GM21447 (cell line): ENCODE measurements around the gene NELL2.
"Not testable (repeated sequence)": the region's sequence is repeated elsewhere in the genome, so short reads cannot be mapped to it uniquely, and the experiment has no call there.

Source experiments
- ATAC-seq: cut with Tn5 transposase; IDR thresholded peaks from one replicate; pipeline ENCODE4 v1.9.1; 2021; ENCODE audit not compliant: unreplicated experiment

The NELL2 gene

GRCh38 chr12:44697511-44697910, 178.6 kb downstream of the NELL2 start:
- no peak for ATAC-seq

GRCh38 chr12:44696542-44696941, 179.6 kb downstream of the NELL2 start:
- no peak for ATAC-seq

GRCh38 chr12:44694017-44694416, 182.1 kb downstream of the NELL2 start:
- no peak for ATAC-seq

DNA sequence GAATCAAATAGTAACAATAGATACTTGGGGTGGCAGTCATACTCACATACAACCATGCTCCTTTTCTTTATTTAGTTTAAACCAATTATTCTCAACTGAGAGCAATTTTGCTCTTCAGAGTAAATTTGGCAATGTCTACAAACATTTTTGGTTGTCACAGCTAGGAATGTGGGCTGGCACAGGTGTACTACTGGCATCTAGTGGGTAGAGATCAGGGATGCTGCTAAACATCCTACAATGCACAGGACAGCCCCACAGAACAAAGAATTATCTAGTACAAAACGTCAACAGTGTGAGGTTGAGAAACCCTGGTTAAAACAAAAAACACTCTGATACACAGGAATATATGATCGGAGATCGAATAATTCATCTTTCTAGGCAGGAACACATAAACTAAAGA, 186.5 kb downstream of the NELL2 start:
- no peak for ATAC-seq

DNA sequence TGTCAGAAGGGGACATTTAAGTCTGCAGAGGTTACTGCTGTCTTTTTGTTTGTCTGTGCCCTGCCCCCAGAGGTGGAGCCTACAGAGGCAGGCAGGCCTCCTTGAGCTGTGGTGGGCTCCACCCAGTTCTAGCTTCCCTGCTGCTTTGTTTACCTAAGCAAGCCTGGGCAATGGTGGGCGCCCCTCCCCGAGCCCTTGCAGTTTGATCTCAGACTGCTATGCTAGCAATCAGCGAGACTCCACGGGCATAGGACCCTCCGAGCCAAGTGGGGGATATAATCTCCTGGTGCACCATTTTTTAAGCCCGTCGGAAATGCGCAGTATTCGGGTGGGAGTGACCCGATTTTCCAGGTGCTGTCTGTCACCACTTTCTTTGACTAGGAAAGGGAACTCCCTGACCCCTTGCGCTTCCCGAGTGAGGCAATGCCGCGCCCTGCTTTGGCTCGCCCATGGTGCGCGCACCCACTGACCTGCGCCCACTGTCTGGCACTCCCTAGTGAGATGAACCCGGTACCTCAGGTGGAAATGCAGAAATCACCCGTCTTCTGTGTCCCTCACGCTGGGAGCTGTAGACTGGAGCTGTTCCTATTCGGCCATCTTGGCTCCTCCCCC, 189.2 kb downstream of the NELL2 start:
- not testable (repeated sequence) for ATAC-seq

DNA sequence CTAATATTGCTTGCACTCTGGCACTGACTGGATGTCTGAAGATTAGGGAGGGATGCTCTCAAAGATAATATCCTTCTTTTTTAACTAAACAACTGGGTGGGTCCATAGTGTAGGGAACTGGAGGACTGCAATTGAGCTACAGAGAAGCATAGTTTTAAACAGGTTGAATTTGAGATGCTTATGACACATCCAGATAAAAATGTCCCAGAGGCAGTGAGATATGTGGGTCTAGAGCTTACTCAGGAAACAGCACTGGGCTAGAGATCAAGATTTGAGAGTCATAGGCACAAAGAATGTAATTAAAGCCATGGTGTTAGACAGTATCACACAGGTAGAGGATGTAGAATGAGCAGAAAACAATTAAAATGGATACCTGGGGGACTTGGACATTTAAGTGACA, 198.4 kb downstream of the NELL2 start:
- ATAC-seq, result no peak

- ATAC-seq, result no peak
Measured at GRCh38 chr12:44674875-44675274, 201.2 kb downstream of the NELL2 start.

DNA sequence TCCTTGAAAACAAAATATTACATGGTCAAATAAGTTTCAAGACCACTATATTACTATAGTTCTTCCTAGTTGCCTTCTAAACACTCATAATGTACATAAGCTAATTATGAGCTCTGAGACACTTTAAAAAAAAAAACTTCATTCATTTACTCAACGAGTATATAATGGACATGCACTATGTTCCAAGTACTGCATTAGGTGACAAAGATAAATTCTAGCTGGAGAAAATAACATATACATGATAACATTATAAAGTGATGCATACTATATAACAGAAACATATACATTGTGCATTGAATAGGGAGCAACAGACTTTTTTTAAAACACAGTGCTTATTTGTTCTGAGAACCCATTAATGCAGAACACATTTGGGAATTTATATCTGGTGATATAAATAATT, 202.3 kb downstream of the NELL2 start:
- ATAC-seq, result no peak

DNA sequence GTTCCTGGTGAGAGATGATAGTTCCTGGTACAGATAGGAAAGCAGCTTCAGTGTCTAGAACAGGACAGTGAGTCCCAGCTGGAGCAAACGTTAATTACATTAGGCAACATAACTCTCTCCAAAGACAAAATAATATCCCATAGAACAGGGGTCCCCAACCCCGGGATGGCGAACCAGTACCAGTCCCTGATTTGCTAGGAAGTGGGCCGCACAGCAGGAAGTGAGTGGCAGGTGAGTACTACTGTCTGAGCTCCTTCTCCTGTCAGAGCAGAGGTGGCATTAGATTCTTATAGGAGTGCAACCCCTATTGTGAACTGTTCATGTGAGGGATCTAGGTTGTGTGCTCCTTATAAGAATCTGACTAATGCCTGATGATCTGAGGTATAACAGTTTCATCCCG, 204.1 kb downstream of the NELL2 start:
- ATAC-seq, result no peak

DNA sequence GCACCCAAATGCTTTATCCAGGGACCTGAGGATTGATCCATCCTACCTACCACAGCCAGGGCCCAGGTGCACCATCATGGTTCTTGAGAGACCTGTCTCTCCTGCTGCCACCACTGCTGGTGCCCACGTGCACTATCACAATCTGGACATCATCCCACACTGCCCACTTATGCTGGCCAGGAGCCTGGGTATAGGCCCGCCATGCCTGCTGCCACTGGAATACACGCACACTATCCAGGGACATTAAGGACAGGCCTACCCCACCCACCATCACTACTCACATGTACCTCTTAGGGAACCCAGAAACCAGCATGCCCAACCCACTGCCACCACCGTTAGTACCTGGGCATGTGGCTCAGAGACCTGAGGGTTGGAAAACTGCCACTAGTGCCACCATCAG, 207.7 kb downstream of the NELL2 start:
- ATAC-seq, result no peak

DNA sequence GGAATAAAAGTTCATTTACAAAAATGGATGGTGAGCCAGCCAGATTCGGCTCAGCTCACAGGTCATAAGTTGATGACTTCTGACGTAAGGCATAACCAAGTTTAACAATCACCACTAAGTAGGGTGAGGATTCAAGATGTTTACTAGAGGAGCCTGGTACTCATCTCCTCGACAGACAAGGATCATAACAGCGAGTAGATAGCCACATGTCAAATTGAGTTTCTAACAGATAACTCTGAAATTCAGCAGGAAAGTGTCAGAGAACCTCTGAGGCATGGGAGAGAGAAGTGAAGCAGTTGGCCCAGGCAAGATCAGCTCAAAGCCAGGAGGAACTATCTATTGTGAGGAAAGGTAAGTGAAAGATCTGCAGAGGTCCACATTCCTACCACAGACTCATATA, 208.7 kb downstream of the NELL2 start:
- no peak for ATAC-seq

- no peak for ATAC-seq
Measured at GRCh38 chr12:44663291-44663690, 212.8 kb downstream of the NELL2 start.

GRCh38 chr12:44655846-44656245, 220.3 kb downstream of the NELL2 start:
- ATAC-seq, result no peak

DNA sequence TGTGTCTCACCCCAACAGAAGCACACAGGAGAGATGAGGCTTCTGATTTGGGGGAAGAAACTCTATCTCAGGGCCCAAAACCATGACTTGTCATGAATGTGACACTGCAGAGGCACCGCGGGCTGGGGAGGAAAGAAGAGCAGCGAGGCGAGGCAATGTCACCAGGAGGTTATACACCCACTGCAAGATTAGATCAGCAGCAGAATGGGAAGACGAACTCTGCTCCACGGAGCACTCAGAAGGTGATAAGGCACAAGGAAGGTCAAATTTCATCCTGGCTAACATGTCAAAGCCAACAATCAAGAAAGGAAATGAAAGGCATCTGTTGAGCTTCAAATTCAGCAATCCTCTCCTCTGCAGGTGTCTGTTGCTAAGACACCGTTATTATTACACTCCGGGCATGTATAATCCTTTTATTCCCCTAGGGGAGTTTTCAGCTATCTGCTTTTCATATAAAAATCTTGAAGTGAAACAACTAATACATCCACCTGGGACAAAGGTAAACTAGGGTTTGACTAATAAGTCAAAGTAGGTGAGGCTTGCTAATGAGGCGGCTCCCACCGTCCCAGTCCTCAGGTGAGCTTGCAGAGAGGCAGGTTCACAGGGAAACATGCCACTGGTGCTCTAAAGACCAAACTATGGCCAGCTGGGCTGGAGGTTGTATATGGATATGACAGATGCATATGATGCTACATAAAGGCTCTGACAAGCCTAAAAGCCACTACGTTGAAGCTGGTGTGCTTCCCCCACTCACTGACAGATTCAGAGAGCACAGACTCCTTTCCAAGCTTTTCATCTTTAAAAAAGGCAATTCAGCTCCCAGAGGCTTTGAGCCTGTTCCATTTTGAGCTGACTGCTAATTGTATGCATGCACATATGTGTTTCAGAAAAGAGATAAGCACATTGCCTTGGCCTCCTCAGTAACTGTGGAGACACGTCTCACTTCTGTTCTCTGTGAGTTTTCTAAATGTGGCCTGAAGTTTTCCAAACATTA, 221.2 kb downstream of the NELL2 start:
- no peak for ATAC-seq

GRCh38 chr12:44653861-44654527, 222.1 kb downstream of the NELL2 start:
- no peak for ATAC-seq

- no peak for ATAC-seq
Measured at GRCh38 chr12:44649693-44650092, 226.4 kb downstream of the NELL2 start.

- ATAC-seq, result no peak
Measured at GRCh38 chr12:44647917-44648690, 228.0 kb downstream of the NELL2 start.

DNA sequence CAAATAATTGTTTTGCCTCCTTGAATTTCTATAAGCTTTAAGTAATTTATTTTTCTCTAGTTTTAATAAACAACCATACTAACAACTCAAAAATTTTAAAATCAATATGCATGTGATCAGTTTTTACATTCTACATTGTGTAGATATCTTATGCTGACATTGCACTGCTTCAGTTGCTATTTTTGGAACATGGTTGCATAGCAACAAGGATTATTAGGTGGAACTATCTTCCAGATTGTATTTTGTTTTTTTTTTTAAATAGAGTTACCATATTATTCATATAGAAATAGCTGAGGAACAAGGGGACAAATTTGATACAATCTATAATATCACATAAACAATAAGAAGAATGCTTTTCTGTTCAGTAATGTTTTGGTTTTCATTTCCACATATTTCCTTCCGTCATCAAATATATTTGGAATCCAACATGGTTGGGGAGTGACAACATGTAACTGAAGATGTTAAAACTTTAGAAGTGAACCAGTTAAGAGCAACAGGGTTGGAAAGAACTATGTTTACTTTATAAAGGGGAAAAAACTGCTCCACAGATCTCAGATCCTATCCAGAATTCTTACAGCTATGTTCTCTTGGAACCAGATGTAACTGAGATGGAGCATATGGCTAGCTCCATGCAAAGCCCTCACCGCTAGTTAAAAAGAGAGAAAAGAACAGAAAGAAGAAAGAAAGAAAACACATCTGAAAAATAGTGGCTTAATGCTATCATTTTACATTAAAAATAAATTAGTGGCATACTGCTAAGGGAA, 235.5 kb downstream of the NELL2 start:
- no peak for ATAC-seq

DNA sequence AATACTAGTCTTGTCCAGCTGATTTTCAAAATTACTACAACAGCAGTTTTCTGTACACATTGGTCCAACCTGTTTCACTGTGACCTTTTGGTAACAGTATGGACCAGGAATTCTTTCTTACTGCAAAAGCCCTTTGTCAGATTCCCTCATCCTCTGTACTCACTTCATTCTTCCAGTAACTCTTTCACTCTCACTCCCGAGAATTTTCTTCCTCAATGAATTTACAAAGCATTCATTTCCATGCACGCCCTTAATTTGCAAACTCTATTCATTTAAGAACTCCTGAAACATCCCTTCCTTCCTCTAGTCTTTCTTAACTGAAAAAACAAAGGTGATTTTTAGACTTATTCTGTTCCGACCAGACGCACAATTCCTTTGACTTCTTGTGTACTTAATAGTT, 238.2 kb downstream of the NELL2 start:
- ATAC-seq, result no peak

GRCh38 chr12:44628180-44628579, 247.9 kb downstream of the NELL2 start:
- no peak for ATAC-seq
